SK-N-SH (cell line): ENCODE results near the gene SUMO1. TPM values are rescaled to one million over a fixed set of nuclear protein-coding genes. Genes with fewer than 3 reads are reported as not detected.
A peak's percentile ranks its signal among the peaks of the same experiment; 100 is the strongest.

Source experiments
- CTCF ChIA-PET: fragments of 300-600, 350-600 bp; formaldehyde crosslinking; extraction: SDS; loops from one replicate; lab custom pipeline; 2021; lab: Yijun Ruan, JAX
- POLR2A ChIA-PET: fragments of 350-600 bp; sonication (Branson Sonifier 250); formaldehyde crosslinking; extraction: SDS; loops from one replicate; lab custom pipeline; 2020; ENCODE audit warnings: antibody characterized with exemption, inconsistent platforms; lab: Yijun Ruan, JAX
- DNase-seq: peaks from one replicate; pipeline ENCODE4 v3.0.0; 2012
- H2AFZ ChIP-seq: fragments of 200-600 bp; sonication (generic); 2 replicates; pipeline ENCODE4 v1.8.1; 2016; ENCODE audit warnings: antibody characterized with exemption, mild to moderate bottlenecking, low read depth
- H3F3A ChIP-seq: fragments of 200-600 bp; sonication (generic); replicated peaks from 2 replicates; pipeline ENCODE3; 2016; ENCODE audit warnings: antibody characterized with exemption, mild to moderate bottlenecking; ENCODE audit not compliant: insufficient read depth
- H3K27ac ChIP-seq, 2 experiments: fragments of 200-500 bp in 1 of 2; fragments of 200-600 bp in 1 of 2; sonication (Bioruptor generic) in 1 of 2; sonication (generic), shearing (Covaris generic) in 1 of 2; 2 replicates each; pipeline versions ENCODE4 v1.5.1 to v1.6.1; 2014 to 2016; ENCODE audit warnings: low read depth in 2 of 2, inconsistent platforms in 1 of 2, low read length in 1 of 2, mild to moderate bottlenecking in 1 of 2, mixed read lengths in 1 of 2
- H3K27me3 ChIP-seq: fragments of 200-600 bp; sonication (generic), shearing (Covaris generic); 2 replicates; pipeline ENCODE4 v1.6.1; 2016; ENCODE audit warnings: mixed run types; ENCODE audit not compliant: insufficient read depth
- H3K36me3 ChIP-seq, 2 experiments: fragments of 200-500 bp in 1 of 2; fragments of 200-600 bp in 1 of 2; sonication (Bioruptor generic) in 1 of 2; sonication (generic) in 1 of 2; replicated peaks in 1 of 2; 2 replicates each; pipeline versions ENCODE3 to v1.5.1; 2014 to 2016; ENCODE audit warnings: low read length in 1 of 2, mild to moderate bottlenecking in 1 of 2; ENCODE audit not compliant: insufficient read depth in 2 of 2, control insufficient read depth in 1 of 2
- H3K4me1 ChIP-seq, 2 experiments: fragments of 200-500 bp in 1 of 2; fragments of 200-600 bp in 1 of 2; sonication (Bioruptor generic) in 1 of 2; sonication (generic), shearing (Covaris generic) in 1 of 2; 2 replicates each; pipeline versions ENCODE4 v1.5.1 to v1.6.1; 2014 to 2016; ENCODE audit warnings: low read depth in 1 of 2, low read length in 1 of 2, mixed run types in 1 of 2; ENCODE audit not compliant: insufficient read depth in 2 of 2, control insufficient read depth in 1 of 2
- H3K4me2 ChIP-seq: fragments of 200-600 bp; sonication (generic), shearing (Covaris generic); 2 replicates; pipeline ENCODE4 v1.6.1; 2017; ENCODE audit warnings: mixed run types
- H3K4me3 ChIP-seq, 2 experiments: fragments of 200-500 bp in 1 of 2; fragments of 200-600 bp in 1 of 2; sonication (Bioruptor generic) in 1 of 2; sonication (generic), shearing (Covaris generic) in 1 of 2; 2 replicates each; pipeline versions ENCODE4 v1.5.1 to v1.8.1; 2014 to 2016; ENCODE audit warnings: low read depth in 2 of 2, inconsistent platforms in 1 of 2, low read length in 1 of 2, mild to moderate bottlenecking in 1 of 2, mixed read lengths in 1 of 2, moderate library complexity in 1 of 2
- H3K79me2 ChIP-seq: fragments of 200-600 bp; sonication (generic); 2 replicates; pipeline ENCODE4 v1.8.1; 2017; ENCODE audit warnings: mild to moderate bottlenecking; ENCODE audit not compliant: insufficient read depth
- H3K9ac ChIP-seq: fragments of 200-600 bp; sonication (generic); 2 replicates; pipeline ENCODE4 v1.6.1; 2017; ENCODE audit warnings: mixed run types
- H3K9me2 ChIP-seq: fragments of 200-600 bp; sonication (generic); 2 replicates; pipeline ENCODE4 v1.6.1; 2017; ENCODE audit warnings: mixed run types
- H3K9me3 ChIP-seq: fragments of 200-600 bp; sonication (generic); 2 replicates; pipeline ENCODE4 v1.6.1; 2017; ENCODE audit warnings: mixed run types, mild to moderate bottlenecking, moderate library complexity
- H4K20me1 ChIP-seq: fragments of 200-600 bp; sonication (generic); 2 replicates; pipeline ENCODE4 v1.6.1; 2017; ENCODE audit warnings: mild to moderate bottlenecking, mixed run types; ENCODE audit not compliant: insufficient read depth
- CTCF ChIP-seq: fragments of 200-600 bp; sonication (generic); IDR thresholded peaks from 2 replicates; pipeline ENCODE4 v1.6.1; 2017; ENCODE audit warnings: antibody characterized with exemption, mild to moderate bottlenecking, moderate library complexity
- FOSL2 ChIP-seq: IDR thresholded peaks from 2 replicates; pipeline ENCODE4 v1.4.0; 2012; ENCODE audit warnings: low read depth, mild to moderate bottlenecking, moderate library complexity, borderline replicate concordance
- FOXJ3 ChIP-seq: sonication (generic); formaldehyde crosslinking; IDR thresholded peaks from 2 replicates; pipeline ENCODE4 v1.5.1; 2020; ENCODE audit warnings: mild to moderate bottlenecking, missing genetic modification reagents
- GATA2 ChIP-seq: sonication (generic); formaldehyde crosslinking; IDR thresholded peaks from 2 replicates; pipeline ENCODE4 v1.5.0; 2020; ENCODE audit warnings: mild to moderate bottlenecking, missing genetic modification reagents
- JUND ChIP-seq: IDR thresholded peaks from 2 replicates; pipeline ENCODE4 v1.4.0; 2012
- MEF2A ChIP-seq: IDR thresholded peaks from 2 replicates; pipeline ENCODE4 v1.4.0; 2012; ENCODE audit warnings: low read depth, borderline replicate concordance
- POLR2AphosphoS5 ChIP-seq: IDR thresholded peaks from 2 replicates; pipeline ENCODE4 v1.6.1; 2012; ENCODE audit warnings: low read depth, low read length
- RAD21 ChIP-seq: IDR thresholded peaks from 2 replicates; pipeline ENCODE4 v1.6.1; 2012; ENCODE audit warnings: mild to moderate bottlenecking, low read length
- SIN3A ChIP-seq: IDR thresholded peaks from 2 replicates; pipeline ENCODE4 v1.6.1; 2012; ENCODE audit warnings: low read depth, mild to moderate bottlenecking, low read length, moderate library complexity, borderline replicate concordance
- SMC3 ChIP-seq: IDR thresholded peaks from 2 replicates; pipeline ENCODE4 v1.6.1; 2012; ENCODE audit warnings: low read depth, low read length, improper control_type of control experiment
- TAF1 ChIP-seq: IDR thresholded peaks from 2 replicates; pipeline ENCODE4 v1.6.1; 2012; ENCODE audit warnings: low read depth, mild to moderate bottlenecking, low read length, moderate library complexity, borderline replicate concordance
- YY1 ChIP-seq: IDR thresholded peaks from 2 replicates; pipeline ENCODE4 v1.4.0; 2012; ENCODE audit warnings: low read depth, mild to moderate bottlenecking
- ZBTB33 ChIP-seq: IDR thresholded peaks from 2 replicates; pipeline ENCODE4 v1.4.0; 2012; ENCODE audit warnings: low read depth, borderline replicate concordance
- WGBS: methylation state at CpG from one replicate; pipeline ENCODE4 v1.1.6; 2017; ENCODE audit warnings: low lambda C conversion rate; 5-methylcytosine and 5-hydroxymethylcytosine counted together
- polyA plus RNA-seq, 3 experiments: library from polyadenylated mRNA; depleted of rRNA; stranded (reverse); fragments of >200 nt; gene quantifications; 2 replicates each; pipeline ENCODE4 v1.2.3, GENCODE V29; 2012
- TF ChIP-seq, protein P1 (sequence below): IDR thresholded peaks from 2 replicates; pipeline ENCODE4 v1.4.0; 2012; ENCODE audit warnings: low read depth

The SUMO1 gene
- polyA plus RNA-seq, 1 of the 3 experiments (the other 2 are of a cell fraction): 42.8 TPM

DNA sequence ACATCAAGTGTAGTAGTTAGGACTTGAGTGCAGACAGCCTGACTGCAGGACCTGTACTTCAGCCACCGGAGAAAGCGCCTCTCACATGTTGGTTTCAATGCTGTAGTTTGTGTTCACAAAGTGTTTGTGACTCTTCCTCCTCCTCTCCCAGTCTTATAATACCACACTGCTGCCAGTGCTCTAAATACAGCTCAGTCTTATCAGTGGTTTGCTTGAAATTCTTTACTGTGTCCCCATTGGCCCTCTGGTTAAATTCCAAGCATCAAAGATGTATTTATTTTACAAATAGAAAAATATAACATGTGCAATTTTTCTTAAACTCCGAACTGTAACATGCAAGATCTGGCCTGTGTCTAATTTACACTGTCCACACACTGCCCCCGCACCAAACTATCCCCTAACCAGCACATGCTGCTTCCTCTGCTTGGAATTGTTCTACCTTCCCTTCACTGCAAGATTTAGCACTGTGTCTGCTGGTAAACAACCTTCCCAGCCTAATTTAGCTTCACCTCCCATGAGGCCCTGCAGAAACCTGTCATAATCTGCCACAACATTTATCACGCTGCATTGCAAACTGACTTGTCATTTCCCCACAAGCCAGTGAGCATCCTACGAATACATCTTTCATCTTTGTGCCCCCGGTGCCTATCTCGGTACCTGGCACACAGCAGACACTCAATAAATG is 77.1 kb downstream of the SUMO1 start (continued):
- no peak for TF ChIP-seq ZBTB33
- TF ChIP-seq POLR2AphosphoS5: peak; percentile 32; the same call in 1 of the 2 replicates
- TF ChIP-seq FOXJ3 (CRISPR knock-in tag): no peak
- peak; percentile 64; the same call in 1 of the 2 replicates for TF ChIP-seq SIN3A
- peak; percentile 46; the same call in 1 of the 2 replicates for TF ChIP-seq FOSL2
- TF ChIP-seq TAF1: no peak
- no peak for TF ChIP-seq GATA2 (CRISPR knock-in tag)
- TF ChIP-seq MEF2A: no peak
- no peak for TF ChIP-seq SMC3
- peak; percentile 51 for TF ChIP-seq JUND
- TF ChIP-seq, protein P1, sequence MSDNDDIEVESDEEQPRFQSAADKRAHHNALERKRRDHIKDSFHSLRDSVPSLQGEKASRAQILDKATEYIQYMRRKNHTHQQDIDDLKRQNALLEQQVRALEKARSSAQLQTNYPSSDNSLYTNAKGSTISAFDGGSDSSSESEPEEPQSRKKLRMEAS: peak; percentile 68
- TF ChIP-seq YY1: no peak
- TF ChIP-seq, all 33 proteins: peak for 10

DNA sequence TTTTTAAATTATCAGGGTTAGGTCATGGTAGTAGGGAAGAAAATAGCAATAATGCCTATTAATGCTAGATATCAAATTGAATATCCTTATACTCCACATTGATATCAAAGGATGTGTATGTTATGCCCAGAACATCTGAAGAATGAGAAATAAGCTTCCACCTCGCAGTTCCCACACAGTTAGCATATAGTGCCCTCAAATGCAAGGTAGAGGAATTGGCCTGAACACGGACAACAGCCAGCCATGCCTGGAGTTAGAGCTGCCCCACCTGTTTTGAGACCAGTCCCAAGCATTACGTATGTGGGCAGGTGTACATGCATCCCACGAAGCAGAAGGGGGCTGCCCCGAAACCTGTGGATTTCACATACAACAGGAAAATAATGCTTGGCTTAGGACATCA is 79.6 kb downstream of the SUMO1 start:
- H3K36me3 ChIP-seq: no peaks in the 10 kb centered on the region
- peaks cover 5% of the 10 kb centered on the region for H3F3A ChIP-seq
- WGBS: 69% methylated on average over 4 of the region's 5 CpGs
- H3K4me2 ChIP-seq: no peak overlapping the region
- H4K20me1 ChIP-seq: no peaks in the 10 kb centered on the region
- H3K9me2 ChIP-seq: no peaks in the 10 kb centered on the region
- DNase-seq: no peak
- no peak overlapping the region for H3K27ac ChIP-seq
- no peaks in the 10 kb centered on the region for H3K27me3 ChIP-seq
- peaks cover 6 to 7% of the 10 kb centered on the region in 2 experiments; a peak in 2 of 4 replicates for H3K4me1 ChIP-seq
- no peak overlapping the region for H2AFZ ChIP-seq
- ChIA-PET POLR2A (interaction anchor here (0.6 to 1.1 kb wide), 3 partner anchors 113 to 298 kb away, joined by 3 to 6 read pairs (median 3); no protein-coding TSS in a partner anchor), CTCF (interaction anchor here (0.5 to 3.1 kb wide), 52 partner anchors 10 to 491 kb away, joined by 3 to 49 read pairs (median 4); partner anchors contain the start of genes ALS2 and KIAA2012)
- H3K9me3 ChIP-seq: no peaks in the 10 kb centered on the region
- no peak overlapping the region for H3K9ac ChIP-seq
- TF ChIP-seq YY1 (no peak), RAD21 (peak; percentile 89), CTCF (peak; percentile 49), SMC3 (peak; percentile 79)
- H3K4me3 ChIP-seq: no peak overlapping the region
- no peaks in the 10 kb centered on the region for H3K79me2 ChIP-seq
